HCT116 (cell line): Measurements from ENCODE around the gene GAS2. TPM values are rescaled to one million over a fixed set of nuclear protein-coding genes. Genes with fewer than 3 reads are reported as not detected.

ENCODE experiments used
- ATAC-seq: fragments of 200-7000 bp; cut with Tn5 transposase; 2 replicates; pipeline ENCODE4 v1.9.1; 2020; ENCODE audit warnings: mild to moderate bottlenecking, moderate library complexity
- BruUV-seq: library from RNA; stranded (reverse); fragments of 400-500 nt; replicated peaks from 2 replicates; lab custom pipeline; 2021; lab: Mats Ljungman, UMichigan
- CTCF ChIA-PET: fragments of 300-600 bp; sonication (Branson Sonifier 250); formaldehyde crosslinking; loops from one replicate; lab custom pipeline; 2021; ENCODE audit warnings: antibody characterized with exemption; lab: Charles Lee
- POLR2A ChIA-PET: fragments of 300-600, 350-600 bp; sonication (Branson Sonifier 250); formaldehyde crosslinking; loops from one replicate; lab custom pipeline; 2021; ENCODE audit warnings: antibody characterized with exemption; lab: Charles Lee
- RAD21 ChIA-PET, 2 experiments: fragments of 300-600 bp; sonication (Branson Sonifier 250); formaldehyde crosslinking; loops; one replicate each; lab custom pipeline; 2023; ENCODE audit warnings: low total read pairs in 2 of 2; ENCODE audit not compliant: uncharacterized antibody in 2 of 2, unreplicated experiment in 2 of 2, low non-redundant PET in 1 of 2; lab: Charles Lee
- DNase-seq: peaks from one replicate; pipeline ENCODE4 v3.0.0-alpha.2; 2010; ENCODE audit warnings: low read depth, low spot score
- H2AFZ ChIP-seq: fragments of 200-600 bp; shearing (Covaris generic), sonication (generic); 2 replicates; pipeline ENCODE4 v1.6.1; 2017; ENCODE audit warnings: low read depth, mixed run types, mixed read lengths, antibody characterized with exemption, low read length; ENCODE audit not compliant: poor library complexity, severe bottlenecking
- H3K27ac ChIP-seq: 2 replicates; pipeline ENCODE4 v1.5.1; 2012; ENCODE audit warnings: low read depth, low read length
- H3K27me3 ChIP-seq: fragments of 200-600 bp; sonication (generic); 2 replicates; pipeline ENCODE4 v1.6.1; 2016; ENCODE audit warnings: mixed run types, low read length, mixed read lengths; ENCODE audit not compliant: insufficient read depth
- H3K36me3 ChIP-seq, 2 experiments: fragments of 200-500 bp in 1 of 2; fragments of 200-600 bp in 1 of 2; sonication (Bioruptor generic) in 1 of 2; sonication (generic) in 1 of 2; 2 replicates each; pipeline versions ENCODE4 v1.5.1 to v1.6.1; 2014 to 2016; ENCODE audit warnings: low read length in 2 of 2, inconsistent platforms in 1 of 2, mixed read lengths in 1 of 2, mixed run types in 1 of 2; ENCODE audit not compliant: insufficient read depth in 2 of 2, control insufficient read depth in 1 of 2
- H3K4me1 ChIP-seq, 2 experiments: fragments of 200-600 bp in 1 of 2; sonication (generic) in 1 of 2; 2 replicates each; pipeline versions ENCODE4 v1.5.1 to v1.6.1; 2012 to 2017; ENCODE audit warnings: low read length in 2 of 2, inconsistent platforms in 1 of 2, mild to moderate bottlenecking in 1 of 2, mixed read lengths in 1 of 2, mixed run types in 1 of 2, moderate library complexity in 1 of 2; ENCODE audit not compliant: insufficient read depth in 2 of 2, control insufficient read depth in 1 of 2
- H3K4me2 ChIP-seq: fragments of 200-600 bp; sonication (generic); 2 replicates; pipeline ENCODE4 v1.6.1; 2017; ENCODE audit warnings: mixed run types, low read length, mixed read lengths
- H3K4me3 ChIP-seq, 2 experiments: fragments of 200-600 bp in 1 of 2; sonication (generic) in 1 of 2; replicated peaks in 1 of 2; 2 replicates each; pipeline ENCODE4 v1.5.1; 2011 to 2016; ENCODE audit warnings: low read length in 2 of 2, control low read depth in 1 of 2, low read depth in 1 of 2, mild to moderate bottlenecking in 1 of 2, mixed read lengths in 1 of 2, mixed run types in 1 of 2
- H3K79me2 ChIP-seq: fragments of 200-600 bp; sonication (generic); 2 replicates; pipeline ENCODE4 v1.6.1; 2017; ENCODE audit warnings: mild to moderate bottlenecking, mixed run types, low read length, moderate library complexity, mixed read lengths; ENCODE audit not compliant: insufficient read depth
- H3K9ac ChIP-seq: fragments of 200-600 bp; sonication (generic); 2 replicates; pipeline ENCODE4 v1.6.1; 2016; ENCODE audit warnings: low read length, mixed read lengths
- H3K9me2 ChIP-seq: fragments of 200-600 bp; sonication (generic), shearing (Covaris generic); 2 replicates; pipeline ENCODE4 v1.6.1; 2017; ENCODE audit warnings: mixed run types, mild to moderate bottlenecking, moderate library complexity; ENCODE audit not compliant: insufficient read depth
- H3K9me3 ChIP-seq, 2 experiments: fragments of 200-500 bp in 1 of 2; fragments of 200-600 bp in 1 of 2; sonication (Bioruptor generic) in 1 of 2; sonication (generic) in 1 of 2; 2 replicates each; pipeline ENCODE4 v1.6.1; 2014 to 2017; ENCODE audit warnings: low read length in 2 of 2, mixed read lengths in 2 of 2, inconsistent platforms in 1 of 2, low read depth in 1 of 2, mild to moderate bottlenecking in 1 of 2, mixed run types in 1 of 2, moderate library complexity in 1 of 2; ENCODE audit not compliant: control insufficient read depth in 1 of 2, insufficient read depth in 1 of 2
- H4K20me1 ChIP-seq: fragments of 200-600 bp; sonication (generic), shearing (Covaris generic); 2 replicates; pipeline ENCODE4 v1.6.1; 2017; ENCODE audit warnings: mixed run types, mild to moderate bottlenecking, moderate library complexity; ENCODE audit not compliant: insufficient read depth
- CBX3 ChIP-seq: IDR thresholded peaks from 2 replicates; pipeline ENCODE4 v1.6.1; 2012; ENCODE audit warnings: low read depth
- EGR1 ChIP-seq: IDR thresholded peaks from 2 replicates; pipeline ENCODE4 v1.6.1; 2012; ENCODE audit warnings: low read depth
- ELF1 ChIP-seq: IDR thresholded peaks from 2 replicates; pipeline ENCODE4 v1.6.1; 2012; ENCODE audit warnings: low read depth, borderline replicate concordance
- EZH2phosphoT487 ChIP-seq: fragments of 200-600 bp; IDR thresholded peaks from 2 replicates; pipeline ENCODE4 v1.6.1; 2018; ENCODE audit warnings: antibody characterized with exemption, borderline replicate concordance
- FOSL1 ChIP-seq: IDR thresholded peaks from 2 replicates; pipeline ENCODE4 v1.6.1; 2012; ENCODE audit warnings: low read depth
- JUND ChIP-seq: IDR thresholded peaks from 2 replicates; pipeline ENCODE4 v1.6.1; 2012
- POLR2A ChIP-seq: IDR thresholded peaks from 2 replicates; pipeline ENCODE4 v1.7.0; 2011; ENCODE audit warnings: borderline replicate concordance; ENCODE audit not compliant: insufficient read depth, insufficient read length; ENCODE audit errors: extremely low read depth
- POLR2AphosphoS5 ChIP-seq: IDR thresholded peaks from 2 replicates; pipeline ENCODE4 v1.6.1; 2011; ENCODE audit warnings: mild to moderate bottlenecking, low read depth, low read length, moderate library complexity
- SIN3A ChIP-seq: IDR thresholded peaks from 2 replicates; pipeline ENCODE4 v1.6.1; 2012; ENCODE audit warnings: low read depth
- TCF7L2 ChIP-seq: IDR thresholded peaks from 2 replicates; pipeline ENCODE4 v1.7.0; 2011; ENCODE audit warnings: borderline replicate concordance, inconsistent platforms; ENCODE audit not compliant: insufficient read depth, insufficient read length; ENCODE audit errors: extremely low read depth
- YY1 ChIP-seq: IDR thresholded peaks from 2 replicates; pipeline ENCODE4 v1.6.1; 2011; ENCODE audit warnings: low read length, low read depth, moderate library complexity, mild to moderate bottlenecking; ENCODE audit not compliant: insufficient replicate concordance; ENCODE audit errors: extremely low read depth
- ZFX ChIP-seq: fragments of 450-650 bp; IDR thresholded peaks from 2 replicates; pipeline ENCODE4 v1.6.1; 2017
- ZNF274 ChIP-seq: fragments of 200-500 bp; sonication (Bioruptor generic); IDR thresholded peaks from 2 replicates; pipeline ENCODE4 v1.6.1; 2014; ENCODE audit warnings: mild to moderate bottlenecking, low read depth, low read length, inconsistent platforms
- intact Hi-C: fragments of 100-400 bp; cut with micrococcal nuclease; formaldehyde crosslinking; loops from 2 replicates; pipeline ENCODE4 v1.10.0; 2022
- total RNA-seq: library from RNA; stranded (reverse); gene quantifications from one replicate; pipeline ENCODE4 v1.2.1, GENCODE V29; 2021; ENCODE audit not compliant: unreplicated experiment
- TF ChIP-seq, protein P1 (sequence below), 3 experiments: fragments of 200-600 bp in 1 of 3; sonication (generic) in 1 of 3; IDR thresholded peaks in 2 of 3; conservative IDR thresholded peaks in 1 of 3; 2 replicates each; pipeline ENCODE4 v1.5.1; 2012 to 2017; ENCODE audit warnings: low read depth in 2 of 3, low read length in 2 of 3, antibody characterized with exemption in 1 of 3, borderline replicate concordance in 1 of 3, control low read depth in 1 of 3, mild to moderate bottlenecking in 1 of 3, mixed read lengths in 1 of 3, mixed run types in 1 of 3, moderate library complexity in 1 of 3; ENCODE audit not compliant: insufficient read depth in 1 of 3
- TF ChIP-seq, protein P2 (sequence below): IDR thresholded peaks from 2 replicates; pipeline ENCODE4 v1.6.1; 2012; ENCODE audit warnings: low read depth

Gene GAS2
- total RNA-seq, 1 experiment from 2014 or later: not detected

DNA sequence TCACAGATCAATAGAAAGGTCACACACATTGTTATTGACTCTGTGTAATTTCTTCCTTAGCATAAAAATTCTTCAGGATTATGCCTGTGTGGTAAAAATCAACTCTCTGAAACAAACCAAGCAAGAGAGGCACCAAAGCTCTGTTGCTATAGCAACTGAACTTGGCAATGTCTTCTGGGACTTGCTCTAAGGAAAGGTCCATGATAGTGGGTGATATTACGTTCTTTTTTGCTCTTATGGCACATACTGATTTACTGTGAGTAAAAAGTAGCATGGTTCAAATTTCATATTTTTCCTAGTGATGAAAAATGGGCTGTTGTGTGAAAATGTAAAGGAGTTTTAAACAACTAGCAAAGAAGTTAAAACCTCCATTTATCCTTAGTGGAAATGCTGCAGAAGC, 96.8 kb downstream of the GAS2 start:
- no peaks in the 10 kb centered on the region for H3K9me2 ChIP-seq
- ATAC-seq: no peak
- H3K79me2 ChIP-seq: no peaks in the 10 kb centered on the region
- no TSS peak for BruUV-seq
- H3K4me2 ChIP-seq: no peak overlapping the region
- no peaks in the 10 kb centered on the region for H3K36me3 ChIP-seq
- H4K20me1 ChIP-seq: no peaks in the 10 kb centered on the region
- H3K9me3 ChIP-seq: no peaks in the 10 kb centered on the region
- ChIA-PET POLR2A (no interaction called here), RAD21 (no interaction called here), CTCF (no interaction called here)
- DNase-seq: no peak
- no peak overlapping the region for H2AFZ ChIP-seq
- H3K4me1 ChIP-seq: no peaks in the 10 kb centered on the region
- no peak overlapping the region for H3K27ac ChIP-seq
- intact Hi-C loops: no loop called here
- H3K4me3 ChIP-seq: no peak overlapping the region
- TF ChIP-seq ZFX: no peak
- no peak for TF ChIP-seq YY1
- no peak for TF ChIP-seq POLR2A
- no peak for TF ChIP-seq ZNF274
- TF ChIP-seq ELF1: no peak
- TF ChIP-seq, protein P1, sequence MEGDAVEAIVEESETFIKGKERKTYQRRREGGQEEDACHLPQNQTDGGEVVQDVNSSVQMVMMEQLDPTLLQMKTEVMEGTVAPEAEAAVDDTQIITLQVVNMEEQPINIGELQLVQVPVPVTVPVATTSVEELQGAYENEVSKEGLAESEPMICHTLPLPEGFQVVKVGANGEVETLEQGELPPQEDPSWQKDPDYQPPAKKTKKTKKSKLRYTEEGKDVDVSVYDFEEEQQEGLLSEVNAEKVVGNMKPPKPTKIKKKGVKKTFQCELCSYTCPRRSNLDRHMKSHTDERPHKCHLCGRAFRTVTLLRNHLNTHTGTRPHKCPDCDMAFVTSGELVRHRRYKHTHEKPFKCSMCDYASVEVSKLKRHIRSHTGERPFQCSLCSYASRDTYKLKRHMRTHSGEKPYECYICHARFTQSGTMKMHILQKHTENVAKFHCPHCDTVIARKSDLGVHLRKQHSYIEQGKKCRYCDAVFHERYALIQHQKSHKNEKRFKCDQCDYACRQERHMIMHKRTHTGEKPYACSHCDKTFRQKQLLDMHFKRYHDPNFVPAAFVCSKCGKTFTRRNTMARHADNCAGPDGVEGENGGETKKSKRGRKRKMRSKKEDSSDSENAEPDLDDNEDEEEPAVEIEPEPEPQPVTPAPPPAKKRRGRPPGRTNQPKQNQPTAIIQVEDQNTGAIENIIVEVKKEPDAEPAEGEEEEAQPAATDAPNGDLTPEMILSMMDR (IDR thresholded peaks at IDR 0.05 in 2 of 3, conservative IDR thresholded peaks at IDR 0.05 in 1 of 3; ENCODE audit: borderline replicate concordance in 1 of 3, insufficient read depth in 1 of 3, low read depth in 2 of 3, low read length in 2 of 3): no peak
- TF ChIP-seq SIN3A: no peak
- TF ChIP-seq EGR1: no peak
- TF ChIP-seq EZH2phosphoT487: no peak
- no peak for TF ChIP-seq CBX3
- TF ChIP-seq POLR2AphosphoS5: no peak
- TF ChIP-seq FOSL1: no peak
- TF ChIP-seq TCF7L2: no peak
- TF ChIP-seq, protein P2, sequence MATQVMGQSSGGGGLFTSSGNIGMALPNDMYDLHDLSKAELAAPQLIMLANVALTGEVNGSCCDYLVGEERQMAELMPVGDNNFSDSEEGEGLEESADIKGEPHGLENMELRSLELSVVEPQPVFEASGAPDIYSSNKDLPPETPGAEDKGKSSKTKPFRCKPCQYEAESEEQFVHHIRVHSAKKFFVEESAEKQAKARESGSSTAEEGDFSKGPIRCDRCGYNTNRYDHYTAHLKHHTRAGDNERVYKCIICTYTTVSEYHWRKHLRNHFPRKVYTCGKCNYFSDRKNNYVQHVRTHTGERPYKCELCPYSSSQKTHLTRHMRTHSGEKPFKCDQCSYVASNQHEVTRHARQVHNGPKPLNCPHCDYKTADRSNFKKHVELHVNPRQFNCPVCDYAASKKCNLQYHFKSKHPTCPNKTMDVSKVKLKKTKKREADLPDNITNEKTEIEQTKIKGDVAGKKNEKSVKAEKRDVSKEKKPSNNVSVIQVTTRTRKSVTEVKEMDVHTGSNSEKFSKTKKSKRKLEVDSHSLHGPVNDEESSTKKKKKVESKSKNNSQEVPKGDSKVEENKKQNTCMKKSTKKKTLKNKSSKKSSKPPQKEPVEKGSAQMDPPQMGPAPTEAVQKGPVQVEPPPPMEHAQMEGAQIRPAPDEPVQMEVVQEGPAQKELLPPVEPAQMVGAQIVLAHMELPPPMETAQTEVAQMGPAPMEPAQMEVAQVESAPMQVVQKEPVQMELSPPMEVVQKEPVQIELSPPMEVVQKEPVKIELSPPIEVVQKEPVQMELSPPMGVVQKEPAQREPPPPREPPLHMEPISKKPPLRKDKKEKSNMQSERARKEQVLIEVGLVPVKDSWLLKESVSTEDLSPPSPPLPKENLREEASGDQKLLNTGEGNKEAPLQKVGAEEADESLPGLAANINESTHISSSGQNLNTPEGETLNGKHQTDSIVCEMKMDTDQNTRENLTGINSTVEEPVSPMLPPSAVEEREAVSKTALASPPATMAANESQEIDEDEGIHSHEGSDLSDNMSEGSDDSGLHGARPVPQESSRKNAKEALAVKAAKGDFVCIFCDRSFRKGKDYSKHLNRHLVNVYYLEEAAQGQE: no peak
- TF ChIP-seq JUND: no peak
- H3K9ac ChIP-seq: no peak overlapping the region
- H3K27me3 ChIP-seq: peaks cover 24% of the 10 kb centered on the region
